OCI-LY3 (cell line): ENCODE measurements around the gene DDX10.

Experiments used
- CTCF ChIP-seq: fragments of 200-600, 300-600 bp; sonication (generic); IDR thresholded peaks from 2 replicates; pipeline ENCODE4 v1.5.1; 2014; ENCODE audit warnings: antibody characterized with exemption, low read length, low read depth
- EZH2phosphoT487 ChIP-seq: fragments of 200-600 bp; shearing (Covaris generic); IDR thresholded peaks from 2 replicates; pipeline ENCODE4 v1.6.1; 2018; ENCODE audit warnings: antibody characterized with exemption, mixed run types, low read depth

- TF ChIP-seq CTCF, result no peak
- TF ChIP-seq EZH2phosphoT487, result no peak
These were observed 7.9 kb downstream of the DDX10 start for GRCh38 chr11:108672786-108673185.
